GM18505 (cell line): ENCODE measurements around the gene CDKN2A.
A peak's percentile ranks its signal among the peaks of the same experiment; 100 is the strongest.

ENCODE experiments used
- ATAC-seq: cut with Tn5 transposase; IDR thresholded peaks from one replicate; pipeline ENCODE4 v1.9.1; 2021; ENCODE audit not compliant: unreplicated experiment
- POLR2A ChIP-seq: IDR thresholded peaks from 4 replicates; pipeline ENCODE4 v1.6.1; 2011; ENCODE audit warnings: borderline replicate concordance; ENCODE audit not compliant: insufficient read depth, insufficient read length; ENCODE audit errors: extremely low read depth

The CDKN2A gene

DNA sequence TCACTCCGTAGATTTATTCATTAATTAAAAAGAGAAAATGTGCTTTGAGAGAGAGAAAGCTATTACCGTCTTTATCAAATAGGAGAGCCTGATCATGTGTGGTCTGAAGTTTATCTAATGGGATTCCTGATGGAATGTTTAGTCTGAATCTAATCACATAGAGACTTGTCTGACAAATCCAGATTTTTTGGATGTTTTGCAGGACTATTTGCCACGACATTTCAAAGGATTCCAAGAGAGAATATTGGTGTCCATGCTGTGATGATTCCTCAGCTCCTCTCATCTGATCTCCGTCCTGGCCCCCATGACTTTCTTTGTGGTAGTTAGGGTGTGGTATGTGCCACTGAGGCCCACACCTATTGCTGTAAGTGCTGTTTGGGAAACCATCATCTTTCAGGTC is 35.0 kb upstream of the CDKN2A start:
- ATAC-seq, result no peak
- TF ChIP-seq POLR2A, result no peak

DNA sequence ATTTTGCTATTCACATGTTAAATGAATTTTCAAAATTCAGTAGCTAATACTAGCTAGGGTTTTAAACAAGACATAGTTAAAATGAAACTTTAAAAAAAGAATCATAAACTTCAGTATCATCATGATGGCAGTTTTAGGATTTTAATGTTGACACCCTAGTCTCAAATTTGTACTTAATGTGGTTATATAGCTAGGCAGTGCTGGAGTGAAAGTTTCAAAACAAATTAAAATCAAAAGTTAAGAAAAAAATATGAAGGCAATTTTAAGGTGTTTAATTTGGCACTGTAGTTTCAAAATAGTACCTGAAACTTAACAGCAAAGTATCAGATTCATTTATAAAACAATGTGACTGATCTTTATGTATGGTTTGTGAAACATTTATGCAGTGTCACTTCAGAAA is 34.2 kb upstream of the CDKN2A start:
- no peak for ATAC-seq
- TF ChIP-seq POLR2A, result no peak

DNA sequence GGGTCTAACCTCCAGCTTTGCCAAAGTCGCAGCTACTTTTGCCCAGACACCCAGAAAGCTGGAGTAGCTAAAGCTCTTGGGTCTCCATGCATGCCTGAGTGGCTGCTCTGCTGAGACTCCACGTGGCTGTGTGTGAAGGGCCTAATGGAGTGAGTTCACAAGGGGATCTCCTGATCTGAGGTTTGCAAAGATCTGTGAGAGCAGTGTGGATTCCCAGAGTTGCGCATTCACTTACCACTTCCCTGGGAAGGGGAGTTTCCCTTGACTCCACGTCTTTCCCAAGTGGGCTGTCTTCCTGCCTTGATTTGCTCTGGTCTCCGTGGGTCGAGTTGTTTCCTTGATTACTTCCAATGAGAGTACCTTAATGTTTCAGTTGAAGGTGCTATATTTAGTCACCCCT is 32.5 kb upstream of the CDKN2A start:
- TF ChIP-seq POLR2A, result no peak
- no peak for ATAC-seq

DNA sequence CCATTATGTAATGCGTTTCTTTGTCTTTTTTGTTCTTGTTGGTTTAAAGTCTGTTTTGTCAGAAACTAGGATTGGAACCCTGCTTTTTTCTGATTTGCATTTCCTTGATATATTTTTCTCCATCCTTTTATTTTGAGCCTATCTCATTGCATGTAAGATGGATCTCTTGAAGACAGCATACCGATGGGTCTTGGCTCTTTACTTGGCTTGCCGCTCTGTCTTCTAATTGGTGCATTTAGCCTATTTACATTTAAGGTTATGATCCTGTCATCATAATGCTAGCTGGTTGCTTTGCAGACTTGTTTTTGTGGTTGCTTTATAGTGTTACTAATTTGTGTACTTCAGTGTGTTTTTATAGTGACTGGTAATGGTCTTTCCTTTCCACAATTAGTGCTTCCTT is 28.2 kb upstream of the CDKN2A start:
- ATAC-seq, result no peak

GRCh38 chr9:22010866-22011625 is 16.9 kb upstream of the CDKN2A start:
- no peak for ATAC-seq
- TF ChIP-seq POLR2A, result no peak

More for the DNA sequence above, 28.2 kb upstream of the CDKN2A start:
- TF ChIP-seq POLR2A, result no peak

DNA sequence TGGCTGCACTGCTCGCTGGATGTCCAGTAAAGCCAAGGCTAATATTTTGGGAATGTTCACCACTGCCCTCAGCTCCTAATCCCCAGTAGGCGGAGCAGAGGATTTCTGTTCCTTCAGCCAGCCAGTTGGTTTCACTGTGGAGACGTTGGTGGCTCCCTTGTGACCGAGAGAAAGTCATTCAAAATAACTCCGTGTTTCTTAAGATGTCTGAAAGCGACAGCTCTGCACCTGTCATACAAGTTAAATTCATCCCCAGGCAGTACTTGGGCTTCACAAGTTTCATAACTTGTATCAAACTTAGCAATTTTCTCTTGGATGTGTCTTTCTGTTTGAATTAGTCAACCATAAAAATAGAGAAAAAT is 15.3 kb upstream of the CDKN2A start:
- no peak for TF ChIP-seq POLR2A
- ATAC-seq, result peak; percentile 25

DNA sequence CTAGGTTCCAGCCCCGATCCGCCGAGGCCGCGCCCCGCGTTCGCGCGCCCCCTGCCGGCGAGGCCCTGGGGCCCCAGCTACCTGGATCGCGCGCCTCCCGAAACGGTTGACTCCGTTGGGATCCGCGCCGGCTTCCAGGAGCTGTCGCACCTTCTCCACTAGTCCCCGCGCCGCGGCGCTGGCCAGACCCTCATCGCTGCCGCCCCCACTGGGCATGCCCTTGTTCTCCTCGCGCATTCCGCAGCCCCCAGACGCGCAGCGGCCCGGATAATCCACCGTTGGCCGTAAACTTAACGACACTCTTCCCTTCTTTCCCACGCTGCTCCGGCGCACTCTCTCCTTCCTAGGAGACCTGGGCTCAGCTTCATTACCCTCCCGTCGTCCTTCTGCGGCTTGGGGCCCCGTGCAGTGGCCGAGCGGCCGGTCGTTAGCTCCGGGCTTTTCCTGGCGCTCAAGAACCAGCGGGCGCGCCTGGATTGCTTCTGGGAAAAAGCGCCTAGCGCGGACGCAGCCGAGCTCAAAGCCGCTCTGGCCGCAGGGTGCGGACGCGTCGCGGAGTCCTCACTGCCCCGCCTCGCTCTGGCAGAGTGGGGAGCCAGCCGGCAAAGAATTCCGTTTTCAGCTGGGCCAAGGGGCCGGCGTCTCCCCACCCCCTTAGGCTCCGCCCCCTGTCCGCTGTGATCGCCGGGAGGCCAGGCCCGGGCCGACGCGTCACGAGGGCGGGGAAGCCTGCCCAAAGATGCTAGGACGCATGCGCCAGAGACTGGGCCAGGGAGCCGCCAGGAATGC is 14.7 kb upstream of the CDKN2A start, which contains the start of gene CDKN2B:
Gene CDKN2B (minus strand): TSS at position 589 of the 789 bp plus-strand sequence. CDS start 352 bp downstream, at position 237.
- peak; percentile 55 for TF ChIP-seq POLR2A
- ATAC-seq, result peak; percentile 91

- TF ChIP-seq POLR2A, result no peak
- ATAC-seq, result no peak
These were observed 14.2 kb upstream of the CDKN2A start for GRCh38 chr9:22008384-22008716.

- ATAC-seq, result no peak
- TF ChIP-seq POLR2A, result no peak
These were observed 11.8 kb upstream of the CDKN2A start for GRCh38 chr9:22005702-22006606.

DNA sequence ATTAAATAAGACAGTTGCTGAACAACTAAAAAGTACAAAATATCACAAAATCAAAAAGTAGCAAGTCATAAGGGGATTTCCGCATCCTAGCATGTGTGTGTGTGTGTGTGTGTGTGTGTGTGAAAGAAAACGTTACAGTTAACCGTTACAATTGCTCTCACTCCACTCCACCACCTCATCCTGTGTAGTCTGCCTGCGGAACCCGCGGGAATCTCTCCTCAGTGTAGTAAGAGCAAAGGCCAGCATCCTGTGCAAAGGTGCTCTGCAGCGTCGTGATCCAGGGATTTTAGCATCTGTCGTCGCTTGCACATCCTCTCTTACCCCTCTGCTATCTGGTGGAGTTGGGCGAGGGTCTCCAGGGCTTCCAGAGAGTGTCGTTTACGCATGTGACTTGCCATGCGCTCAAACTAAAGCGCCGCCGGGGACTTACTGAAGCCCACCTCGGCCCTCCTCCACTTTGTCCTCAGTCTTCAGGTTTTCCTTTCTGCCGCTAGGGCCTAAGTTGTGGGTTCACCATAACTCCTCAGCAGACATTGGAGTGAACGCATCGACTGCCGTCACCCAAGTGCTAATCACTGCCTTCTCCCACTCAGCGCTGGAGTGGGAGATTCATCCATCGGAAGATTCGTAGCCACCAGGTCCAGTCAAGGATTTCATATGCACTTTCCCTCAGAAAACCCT is 11.0 kb upstream of the CDKN2A start:
- no peak for TF ChIP-seq POLR2A
- no peak for ATAC-seq

GRCh38 chr9:22002038-22002437 is 7.8 kb upstream of the CDKN2A start:
- no peak for ATAC-seq
- no peak for TF ChIP-seq POLR2A

GRCh38 chr9:21998026-21998425 is 3.8 kb upstream of the CDKN2A start:
- no peak for ATAC-seq
- no peak for TF ChIP-seq POLR2A

DNA sequence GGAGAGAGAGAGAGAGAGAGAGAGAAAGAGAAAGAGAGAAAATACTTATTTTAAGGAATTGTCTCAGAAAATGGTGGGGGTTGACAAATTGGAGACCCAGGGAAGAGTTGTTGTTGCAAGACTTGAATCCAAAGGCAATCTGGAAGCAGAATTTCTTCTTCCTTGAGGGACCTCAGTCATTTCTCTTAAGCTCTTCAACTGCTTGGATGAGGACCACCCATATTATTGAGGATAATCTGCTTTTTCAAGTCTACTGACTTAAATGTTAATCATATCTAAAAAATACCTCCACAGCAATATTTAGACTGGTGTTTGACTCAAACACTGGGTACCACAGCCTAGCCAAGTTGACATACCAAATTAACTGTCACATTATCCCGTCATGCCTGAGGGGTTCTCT is 3.3 kb upstream of the CDKN2A start:
- TF ChIP-seq POLR2A, result no peak
- no peak for ATAC-seq
